ENCODE results near the gene NPW. TPM values are rescaled to one million over a fixed set of nuclear protein-coding genes. Genes with fewer than 3 reads are reported as not detected.

The NPW gene
- total and polyA plus RNA-seq, 2 of the 8 experiments (the other 6 are each of a cell fraction or from before 2014, with no cell fraction given): 4.0 to 10.3 TPM

GRCh38 chr16:1989209-1990100 is 30.1 kb upstream of the NPW start, which contains the start of gene SYNGR3 (continued):
- no peak for TF ChIP-seq RBBP5 (IDR thresholded peaks at IDR 0.05; ENCODE audit: borderline replicate concordance, low read depth, low read length)
- TF ChIP-seq SIRT6 (IDR thresholded peaks at IDR 0.05; ENCODE audit: low read length): no peak
- no peak for TF ChIP-seq NANOG (IDR thresholded peaks at IDR 0.05; ENCODE audit: insufficient read depth, low read depth, low read length, poor library complexity, severe bottlenecking)
- no peak for TF ChIP-seq BRCA1 (IDR thresholded peaks at IDR 0.05; ENCODE audit: low read depth, low read length)
- TF ChIP-seq POLR2AphosphoS5 (IDR thresholded peaks at IDR 0.05; ENCODE audit: low read depth, low read length): no peak; the same call in 1 of the 2 replicates
- no peak for TF ChIP-seq MAX (IDR thresholded peaks at IDR 0.05)
- TF ChIP-seq, protein P1, sequence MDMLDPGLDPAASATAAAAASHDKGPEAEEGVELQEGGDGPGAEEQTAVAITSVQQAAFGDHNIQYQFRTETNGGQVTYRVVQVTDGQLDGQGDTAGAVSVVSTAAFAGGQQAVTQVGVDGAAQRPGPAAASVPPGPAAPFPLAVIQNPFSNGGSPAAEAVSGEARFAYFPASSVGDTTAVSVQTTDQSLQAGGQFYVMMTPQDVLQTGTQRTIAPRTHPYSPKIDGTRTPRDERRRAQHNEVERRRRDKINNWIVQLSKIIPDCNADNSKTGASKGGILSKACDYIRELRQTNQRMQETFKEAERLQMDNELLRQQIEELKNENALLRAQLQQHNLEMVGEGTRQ (IDR thresholded peaks at IDR 0.05; ENCODE audit: low read length): no peak
- no peak for TF ChIP-seq CTCF (IDR thresholded peaks at IDR 0.05; ENCODE audit: control extremely low read depth in 1 of 3, insufficient read depth in 1 of 3, low read depth in 1 of 3, low read length in 3 of 3)
- TF ChIP-seq SP2 (IDR thresholded peaks at IDR 0.05; ENCODE audit: low read length): no peak
- no peak for TF ChIP-seq CHD1 (IDR thresholded peaks at IDR 0.05; ENCODE audit: low read depth, low read length)
- peak; percentile 25; the same call in 1 of the 2 replicates for TF ChIP-seq SUZ12 (IDR thresholded peaks at IDR 0.05; ENCODE audit: low read length)
- TF ChIP-seq ASH2L (IDR thresholded peaks at IDR 0.05; ENCODE audit: low read length): no peak
- no peak for TF ChIP-seq TEAD4 (IDR thresholded peaks at IDR 0.05; ENCODE audit: low read depth, low read length)
